Measurements from ENCODE around the gene ANKRD1.

The ANKRD1 gene

DNA sequence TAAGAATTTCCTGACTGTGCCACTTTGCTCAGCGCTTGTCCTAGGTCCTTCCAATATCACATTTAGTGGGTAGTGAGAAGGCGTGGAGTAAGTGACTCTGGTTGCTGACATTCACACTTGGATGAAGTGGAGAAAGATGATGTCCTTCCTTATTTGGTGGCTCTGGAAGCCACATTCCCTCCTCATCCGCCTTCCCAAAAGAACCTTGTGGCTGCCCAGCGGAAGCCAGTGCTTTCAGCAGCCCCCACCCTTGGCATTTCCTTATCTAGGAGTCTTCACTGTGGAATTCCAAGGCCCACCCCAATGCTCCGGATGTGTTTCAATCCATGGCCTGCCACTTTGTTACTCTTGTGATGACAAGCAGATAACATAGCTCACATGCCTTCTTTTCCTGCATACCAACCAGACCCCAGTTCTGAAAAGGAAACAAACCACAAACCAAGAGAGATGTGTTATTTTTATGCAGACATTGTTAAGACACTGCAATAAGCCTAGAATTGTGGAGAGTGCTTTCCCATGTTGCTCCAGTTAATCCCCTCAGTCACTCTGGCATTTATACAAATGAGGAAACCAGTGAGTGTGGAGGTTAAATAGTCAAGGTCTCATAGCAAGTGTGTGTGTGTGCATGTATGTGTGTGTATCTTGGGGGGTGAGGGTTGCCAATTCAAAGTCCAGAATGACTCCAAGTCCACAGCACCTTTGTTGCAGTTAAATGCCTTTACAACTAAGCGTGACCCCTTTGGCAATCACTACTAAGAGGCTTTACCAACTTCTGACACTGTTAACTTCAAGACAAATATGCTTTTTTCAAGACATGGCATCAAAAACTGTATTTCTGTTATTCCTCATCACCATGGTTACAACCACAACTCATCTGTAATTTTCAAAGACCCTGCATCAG is 10.3 kb upstream of the ANKRD1 start:
- no peak for DNase-seq

DNA sequence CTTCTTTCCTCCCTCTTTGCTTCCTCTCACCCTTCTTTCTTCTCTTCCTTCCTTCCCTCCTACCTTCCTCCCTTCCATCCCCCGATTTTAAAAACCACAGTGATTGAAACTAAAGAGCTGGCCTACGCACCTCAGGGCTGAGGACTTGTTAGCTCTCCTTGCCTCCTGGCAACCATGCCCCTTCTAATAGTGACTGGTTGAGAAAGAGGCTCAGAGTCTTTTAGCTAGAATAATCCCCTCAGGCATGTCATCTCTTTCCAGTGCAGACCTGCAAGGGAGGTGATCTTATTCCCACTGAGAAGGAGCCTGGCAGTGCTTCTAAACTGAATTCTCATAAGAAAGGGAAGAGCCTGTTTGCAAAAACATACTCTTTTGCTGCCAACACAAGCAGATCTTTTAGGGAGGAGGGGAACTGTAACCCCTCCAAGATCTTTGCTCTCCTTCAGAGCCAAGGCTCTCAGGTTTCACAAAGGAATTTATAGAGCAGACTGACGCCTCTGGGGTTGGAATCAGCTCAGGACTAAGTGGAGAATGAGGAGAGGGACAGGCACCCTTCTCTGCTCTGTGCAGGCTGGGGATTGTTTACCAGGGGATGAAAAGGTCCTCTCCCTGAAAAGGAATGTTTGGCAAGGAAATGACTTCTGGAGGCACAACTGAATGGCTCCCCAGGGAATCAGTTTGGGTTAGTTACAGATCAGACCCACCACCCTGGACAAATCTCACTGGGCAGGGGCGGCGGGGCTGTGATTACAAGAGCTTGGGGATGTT is 9.4 kb upstream of the ANKRD1 start:
- no peak for DNase-seq

DNA sequence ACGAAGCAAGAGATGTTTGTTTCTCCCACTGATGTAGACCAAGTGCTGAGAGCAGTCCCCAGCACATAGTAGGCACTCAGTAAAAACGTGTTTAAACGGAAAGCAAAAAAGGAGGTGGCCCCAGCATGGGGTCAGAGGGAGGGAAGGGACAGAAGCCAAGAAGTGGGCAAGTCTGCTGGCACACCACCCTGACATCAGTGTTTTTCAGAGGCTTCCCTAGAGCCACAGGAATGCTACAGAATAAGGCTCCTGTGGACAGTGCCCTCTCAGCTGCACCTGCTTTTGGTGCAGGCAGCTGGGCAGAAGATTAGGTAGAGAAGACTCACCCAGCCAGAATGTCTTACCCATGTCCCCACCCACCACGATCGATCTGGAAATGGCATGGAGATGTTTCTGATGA is 8.3 kb upstream of the ANKRD1 start:
- DNase-seq, result no peak

DNA sequence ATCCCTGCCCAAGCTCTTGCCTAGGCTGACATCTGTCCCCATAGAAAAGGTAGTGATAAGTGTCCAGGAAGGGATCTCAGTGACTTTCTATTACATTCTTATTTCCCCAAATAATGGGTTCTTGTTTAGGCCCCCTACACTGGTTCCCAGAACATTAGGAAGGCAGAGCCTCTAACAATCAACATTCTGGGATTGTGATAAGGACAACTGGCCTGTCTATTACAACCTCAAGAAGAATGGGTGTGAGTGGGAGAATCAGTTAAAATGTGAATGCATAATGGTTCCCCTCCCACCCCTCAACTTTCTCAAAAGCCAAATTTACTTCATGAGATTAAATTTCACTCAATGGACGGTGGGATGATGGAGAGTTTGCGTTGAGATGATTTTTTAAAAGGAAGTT is 6.4 kb upstream of the ANKRD1 start:
- no peak for DNase-seq

DNA sequence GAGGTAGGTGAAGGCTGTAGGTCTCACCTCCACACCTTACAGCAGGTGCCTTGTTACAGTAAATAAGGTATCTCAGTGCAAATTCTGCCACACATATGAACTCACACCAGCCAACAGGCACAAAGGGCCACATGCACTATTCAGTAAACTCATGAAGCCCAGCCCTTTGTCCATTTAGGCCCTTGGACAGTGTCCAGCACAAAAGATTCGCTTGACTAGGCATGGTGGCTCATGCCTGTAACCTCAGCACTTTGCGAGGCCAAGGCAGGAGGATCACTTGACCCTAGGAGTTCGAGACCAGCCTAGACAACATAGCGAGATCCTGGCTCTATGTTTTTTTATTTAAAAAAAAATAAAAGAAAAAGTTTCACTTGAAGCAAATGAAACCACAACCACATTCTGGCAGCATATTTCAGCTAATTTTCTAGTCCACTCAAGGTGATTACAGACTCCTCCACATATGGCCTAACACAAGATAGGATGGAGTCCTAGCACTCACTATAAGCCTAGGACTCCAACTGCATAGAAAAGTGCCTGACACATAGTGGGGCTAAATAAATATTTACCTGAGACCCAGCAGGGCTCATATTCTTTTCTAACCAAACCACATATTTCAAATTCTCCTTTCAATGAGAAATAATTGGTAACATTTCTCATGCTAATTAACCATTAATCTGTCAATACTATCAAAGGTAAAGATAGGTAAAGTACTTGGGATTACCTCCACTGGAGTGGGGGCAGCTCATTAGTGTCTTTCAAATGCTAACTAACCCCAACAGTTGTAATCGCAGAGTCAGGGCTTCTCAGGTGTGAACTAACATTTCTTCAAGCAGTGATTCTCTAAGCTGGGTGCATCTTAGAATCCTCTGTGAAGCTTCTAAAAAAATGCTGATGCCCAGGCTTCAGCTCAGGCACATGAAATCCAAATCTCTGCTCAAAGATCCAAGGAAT is 4.5 kb upstream of the ANKRD1 start:
- no peak for DNase-seq

DNA sequence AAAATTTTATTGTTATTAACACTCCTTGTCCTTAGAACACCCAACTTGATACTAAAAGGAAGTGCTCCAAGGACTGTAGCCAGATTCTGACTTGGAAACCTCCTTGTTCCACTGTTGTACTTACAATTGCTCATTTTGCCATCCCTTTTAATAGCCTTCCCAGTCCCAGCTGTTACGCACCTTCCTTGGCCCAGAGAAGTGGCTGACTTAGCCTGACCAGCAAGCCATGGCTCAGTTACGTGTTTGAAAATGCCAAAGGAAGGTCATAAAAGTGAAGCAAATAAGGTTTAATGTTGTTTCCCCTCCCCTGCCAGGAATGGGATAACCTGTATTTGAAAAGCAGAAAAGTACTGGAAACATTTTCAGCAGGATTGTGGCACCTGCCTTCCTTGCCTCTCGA is 3.7 kb upstream of the ANKRD1 start:
- DNase-seq, result no peak

DNA sequence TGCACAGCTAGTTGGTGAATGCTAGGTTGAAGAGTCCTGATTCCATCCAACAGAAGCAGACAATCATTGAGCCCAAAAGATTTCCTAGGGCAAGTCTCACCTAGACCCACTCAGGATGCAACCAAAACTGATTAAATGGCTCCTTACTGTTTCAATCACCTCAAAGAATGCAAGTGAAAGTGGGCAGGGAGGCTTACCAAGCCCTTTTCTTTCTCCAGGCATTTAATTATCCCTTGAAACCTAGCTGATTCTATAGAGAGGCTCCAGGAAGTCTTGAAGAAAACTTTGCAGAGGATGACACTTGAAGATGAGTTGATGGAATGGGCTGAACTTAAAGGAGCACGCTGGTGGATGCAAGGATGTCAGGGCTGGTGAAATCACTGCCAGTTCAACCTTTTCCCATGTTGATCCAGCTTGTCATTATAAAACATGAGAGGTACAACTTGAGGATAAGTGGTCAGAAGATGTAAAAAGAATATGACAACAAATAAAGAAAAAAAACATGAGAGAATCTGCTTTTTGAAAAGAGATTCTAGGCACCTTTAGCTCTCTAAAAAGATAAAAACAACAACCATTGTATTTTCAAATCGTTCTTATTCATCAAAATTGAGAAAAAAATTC is 2.3 kb upstream of the ANKRD1 start:
- no peak for DNase-seq

DNA sequence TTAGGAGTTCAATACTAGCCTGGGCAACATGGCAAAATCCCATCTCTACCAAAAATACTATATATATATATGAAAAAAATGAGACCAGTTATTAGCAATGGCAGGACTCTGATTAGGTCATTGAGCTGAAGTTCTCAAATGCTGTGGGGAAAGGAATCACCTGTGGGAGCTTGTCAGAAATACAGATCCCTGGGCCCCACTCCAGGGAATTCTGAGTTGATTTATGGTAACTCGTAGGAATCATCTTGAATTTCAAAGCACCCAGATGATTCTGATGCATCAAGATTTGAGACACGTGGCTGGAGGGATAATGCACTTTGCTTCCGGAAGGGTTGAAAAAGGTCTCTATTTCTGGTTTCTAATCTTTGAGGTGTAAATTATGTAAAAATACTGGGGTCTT is 1.0 kb upstream of the ANKRD1 start:
- DNase-seq, result no peak

DNA sequence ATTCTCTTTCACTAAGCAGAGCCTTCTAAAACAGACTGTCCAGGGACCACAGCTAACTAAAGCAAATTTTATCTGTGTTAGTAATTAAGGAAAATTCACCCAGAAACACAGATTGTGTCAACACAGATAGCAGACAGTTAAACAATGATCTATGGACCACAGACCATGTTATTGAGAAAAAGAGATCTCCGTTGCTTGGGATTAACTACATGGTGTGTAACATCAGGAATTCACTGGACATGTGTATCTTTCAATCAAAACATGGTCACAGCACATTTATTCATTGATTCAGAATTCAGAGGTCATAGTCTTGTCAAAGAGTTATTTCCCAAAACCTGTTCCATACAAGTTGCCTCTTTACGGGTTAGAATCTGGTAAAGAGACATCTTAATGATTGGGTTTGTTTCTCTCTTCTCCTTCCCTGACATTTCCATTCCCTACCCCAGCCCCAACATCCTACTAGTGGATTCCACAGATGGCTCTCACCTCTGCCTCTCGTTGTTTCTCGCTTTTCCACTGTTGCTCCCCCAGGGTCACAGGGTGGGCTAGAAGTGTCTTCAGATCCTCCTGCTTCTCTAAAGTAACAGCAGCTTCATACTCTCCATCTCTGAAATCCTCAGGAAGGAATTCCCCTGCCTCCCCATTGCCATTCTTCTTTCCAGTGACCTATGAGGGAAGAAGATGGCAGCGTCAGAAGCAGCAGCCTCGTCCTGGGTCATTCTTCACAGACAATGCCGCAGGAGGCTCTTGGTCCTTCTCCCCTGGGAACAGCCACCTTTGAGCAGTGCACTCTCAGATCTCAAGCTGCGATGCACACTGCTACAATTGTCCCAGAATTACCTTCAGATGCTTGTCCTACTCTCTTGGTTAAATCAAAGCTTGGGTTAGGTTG is 958 bp downstream of the ANKRD1 start:
- no peak for DNase-seq

DNA sequence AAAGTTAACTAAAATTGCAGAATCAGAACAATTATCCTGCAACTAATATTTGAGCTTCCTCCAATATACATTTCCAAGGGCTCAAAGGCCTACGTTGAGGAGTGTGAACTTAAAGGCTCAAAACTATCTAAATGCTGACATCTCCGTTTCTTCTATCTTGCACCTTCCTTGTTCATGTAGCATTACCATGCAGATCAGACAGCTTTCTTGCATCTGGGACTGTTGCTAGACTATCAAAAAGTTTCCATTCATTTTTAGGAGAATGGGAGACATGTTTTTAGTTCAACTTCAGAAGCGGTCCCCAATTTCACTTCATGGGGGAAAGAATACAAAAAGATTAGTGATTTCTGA is 2.9 kb downstream of the ANKRD1 start:
- no peak for DNase-seq

DNA sequence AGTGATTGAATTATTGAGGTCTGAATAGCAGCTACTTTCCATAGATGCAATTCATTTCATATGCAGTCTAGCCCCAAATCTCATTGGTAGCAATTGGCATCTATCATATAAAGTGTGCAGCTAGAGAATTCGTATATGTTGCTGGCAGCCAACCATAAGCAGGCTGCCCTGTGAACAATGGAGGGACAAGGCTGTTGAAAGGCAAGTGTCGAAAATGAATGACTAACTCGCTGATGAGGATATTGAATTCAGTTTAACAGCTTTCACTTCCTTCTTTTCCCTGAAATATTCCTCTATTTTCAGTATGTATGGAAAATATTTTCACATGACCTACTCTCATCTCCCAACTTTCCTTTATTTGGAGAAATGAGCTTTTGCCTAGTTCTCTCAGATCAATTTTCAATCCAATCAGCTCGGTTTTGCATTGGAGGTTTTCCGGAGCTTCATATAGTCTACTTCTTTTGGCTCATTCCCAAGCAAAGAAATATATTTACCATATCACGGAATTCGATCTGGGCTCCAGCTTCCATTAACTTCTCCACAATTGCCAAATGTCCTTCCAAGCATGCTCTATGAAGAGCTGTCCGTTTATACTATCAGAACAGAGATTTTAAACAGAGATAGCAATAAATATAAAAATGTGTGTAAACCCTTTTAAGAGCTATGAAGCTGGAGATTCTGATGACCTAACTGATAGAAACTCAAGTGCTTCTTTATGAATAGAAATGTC is 3.5 kb downstream of the ANKRD1 start:
- no peak for DNase-seq

DNA sequence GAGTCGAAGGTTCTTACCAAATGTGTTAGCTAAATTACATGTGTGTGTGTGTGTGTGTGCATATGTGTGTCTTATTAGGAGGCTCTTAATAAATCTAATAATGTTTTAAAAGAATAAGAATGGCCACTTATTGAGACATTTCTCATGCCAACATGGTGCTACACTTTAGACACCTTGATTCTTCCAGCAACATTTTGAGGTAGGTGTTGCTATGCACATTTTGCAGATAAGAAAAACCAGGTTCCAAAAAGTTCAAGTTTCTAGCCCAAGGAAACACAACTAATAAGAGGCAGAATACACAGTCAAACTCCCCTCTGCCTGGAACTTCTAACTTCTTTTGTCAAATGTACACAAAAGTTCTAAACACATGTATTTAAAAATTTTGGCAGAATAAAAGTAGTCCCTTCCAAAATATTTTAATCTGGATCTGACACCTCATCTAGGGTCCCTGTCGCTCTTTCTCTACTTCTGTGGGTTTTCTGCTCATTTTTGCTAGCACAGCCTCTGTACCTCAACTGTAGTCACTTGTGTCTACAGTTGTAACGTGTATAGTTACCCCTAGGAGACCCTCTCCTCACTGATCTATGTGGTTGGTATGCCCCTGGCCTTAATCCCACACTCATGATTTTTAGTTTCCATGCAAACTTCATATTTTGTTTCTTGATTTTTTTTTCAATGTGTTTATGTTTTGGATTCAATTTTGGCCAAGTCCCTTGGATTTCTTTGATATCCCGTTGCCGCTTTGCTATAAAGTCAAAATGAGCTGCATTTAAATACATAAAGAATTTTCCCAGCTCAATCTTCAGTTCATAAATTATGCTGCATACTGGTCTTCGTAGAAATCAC is 4.3 kb downstream of the ANKRD1 start:
- DNase-seq, result no peak

DNA sequence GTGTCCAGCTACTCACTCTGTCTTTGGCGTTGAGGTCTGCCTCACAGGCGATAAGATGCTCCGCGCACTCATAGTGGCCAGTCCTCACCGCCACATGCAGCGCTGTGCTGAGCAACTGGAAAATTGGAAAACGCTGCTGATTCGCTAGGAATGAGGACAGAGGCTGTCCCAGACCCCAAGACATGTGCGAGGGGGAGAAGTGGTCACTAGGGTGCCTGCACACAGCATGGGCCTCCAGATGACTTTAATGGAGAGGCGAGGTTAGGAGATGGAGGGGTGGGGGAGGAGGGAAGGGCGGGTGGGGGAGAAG is 5.2 kb downstream of the ANKRD1 start:
- no peak for DNase-seq

DNA sequence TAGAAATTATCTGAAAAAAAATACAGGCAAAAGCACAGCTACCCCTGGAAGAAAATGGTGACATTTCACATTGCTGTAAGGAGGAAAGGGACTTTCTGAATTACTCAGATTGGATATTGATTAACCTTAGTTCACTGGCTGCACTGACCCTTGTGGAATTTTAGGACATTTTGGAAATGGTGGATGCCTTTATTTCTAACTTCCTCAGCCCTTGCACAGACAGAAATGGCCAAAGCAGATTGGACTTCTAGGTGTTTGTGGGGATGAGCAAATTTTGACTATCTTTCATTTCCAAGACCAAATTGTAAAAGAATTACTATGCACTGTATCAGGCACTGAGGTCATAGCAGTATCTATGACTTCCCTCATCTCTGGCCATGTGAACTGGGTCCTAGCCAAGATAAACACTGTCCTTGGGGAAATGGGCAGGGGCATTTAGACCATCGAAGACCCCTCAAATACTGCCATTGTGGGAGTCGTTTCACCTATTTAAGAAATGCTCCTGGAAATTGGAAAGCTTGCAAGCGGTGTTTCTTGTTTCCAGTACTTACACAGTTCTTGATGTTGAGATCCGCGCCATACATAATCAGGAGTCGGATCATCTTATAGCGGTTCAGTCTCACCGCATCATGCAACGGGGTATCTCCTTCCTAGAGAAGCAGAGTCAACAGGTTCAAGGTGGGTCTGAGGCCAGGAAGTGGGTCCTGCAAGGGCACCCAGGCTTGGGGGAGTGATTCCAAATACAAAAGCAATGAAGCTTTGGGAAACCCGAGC is 5.7 kb downstream of the ANKRD1 start:
- DNase-seq, result no peak

DNA sequence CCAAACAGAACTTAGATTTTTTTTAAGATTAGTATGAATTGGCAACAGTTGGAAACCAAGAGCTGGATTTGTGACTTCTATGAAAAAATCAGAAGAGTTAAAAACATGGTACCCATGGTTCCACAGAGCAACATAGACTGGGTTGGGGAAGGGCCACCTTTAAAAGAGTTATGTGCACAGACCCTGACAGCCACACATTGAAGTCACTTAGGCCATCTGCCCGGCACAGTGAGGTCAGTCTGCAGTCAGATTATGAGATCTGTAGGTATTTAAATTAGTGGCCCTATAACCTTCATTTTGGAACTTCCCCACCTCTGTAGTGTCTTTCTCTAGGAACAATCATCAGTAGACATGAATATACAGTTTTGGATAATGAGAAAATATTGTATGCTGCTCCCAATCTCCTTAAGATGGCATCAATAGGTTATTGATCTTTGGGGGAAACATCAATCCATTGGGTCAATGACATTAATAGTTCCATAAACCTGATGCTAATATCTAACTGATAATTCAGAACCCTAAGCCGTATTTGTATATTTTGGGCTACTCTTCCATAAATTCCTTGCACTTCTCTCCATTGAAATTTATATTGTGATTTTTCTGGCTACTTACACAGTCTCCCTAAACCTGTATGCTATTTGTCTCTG is 7.0 kb downstream of the ANKRD1 start:
- DNase-seq, result no peak

DNA sequence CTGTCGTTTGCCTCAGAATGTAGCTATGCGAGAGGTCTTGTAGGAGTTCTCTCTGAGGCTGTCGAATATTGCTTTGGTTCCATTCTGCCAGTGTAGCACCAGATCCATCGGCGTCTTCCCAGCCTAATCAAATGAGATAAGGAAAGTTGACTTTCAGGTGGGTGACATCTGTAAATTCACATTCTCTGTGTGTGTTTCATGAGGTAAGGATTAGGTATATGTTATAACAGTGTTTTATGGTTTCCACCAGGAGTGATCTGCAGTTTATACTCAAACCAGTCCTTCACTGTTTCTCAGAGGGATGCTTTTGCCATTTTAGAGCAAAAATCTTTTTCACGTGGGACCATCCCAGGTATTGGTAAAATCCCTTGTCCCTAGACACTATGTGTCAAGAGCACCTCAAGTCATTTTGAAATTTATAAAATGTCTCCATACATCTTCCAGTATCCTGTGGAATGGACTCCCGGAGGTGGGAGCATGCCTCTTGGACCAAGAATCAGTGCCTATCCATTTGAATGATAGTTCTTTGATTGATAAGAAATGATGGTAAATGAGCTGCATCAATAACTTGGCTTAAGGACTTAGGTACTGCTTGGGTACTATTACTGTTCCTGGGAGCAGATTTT is 7.9 kb downstream of the ANKRD1 start:
- DNase-seq, result no peak

DNA sequence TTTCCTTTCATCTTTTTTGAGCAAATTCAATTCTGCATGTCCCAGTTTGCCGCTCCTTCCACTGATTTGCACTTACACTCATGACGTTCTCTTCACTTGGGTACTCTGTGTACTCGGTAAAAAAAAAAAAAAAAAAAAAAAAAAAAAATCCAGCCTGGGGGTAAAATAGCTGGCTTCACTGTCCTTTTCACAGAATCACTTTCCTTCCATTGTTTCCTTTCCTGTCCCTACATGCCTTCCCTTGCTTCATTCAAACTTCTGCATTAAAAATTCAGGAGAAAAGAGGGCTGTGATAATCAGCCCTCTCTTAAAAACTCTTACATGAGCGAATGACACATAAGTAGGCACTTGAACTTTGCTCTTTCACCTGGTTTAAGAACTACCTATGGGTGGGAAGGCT is 8.7 kb downstream of the ANKRD1 start:
- no peak for DNase-seq
